Central memory CD8-positive, alpha-beta T cell (primary cell): ENCODE results near the gene CHPF.

Experiments used
- ATAC-seq: fragments of 150-1000 bp; cut with Tn5 transposase; replicated peaks from 2 replicates; pipeline ENCODE4 v1.10.0; 2022; ENCODE audit warnings: mild to moderate bottlenecking, moderate FRiP score, moderate number of reproducible peaks; ENCODE audit not compliant: poor library complexity, severe bottlenecking; ENCODE audit errors: extremely low read depth
- DNase-seq, 2 donors: peaks; one replicate each; pipeline ENCODE4 v3.0.0; 2021; ENCODE audit warnings: low spot score in 2 of 2
- H3K27ac Mint-ChIP-seq: one replicate; pipeline ENCODE4 v1.8.0; 2022; ENCODE audit warnings: low read depth, mild to moderate bottlenecking, moderate library complexity, mixed read lengths
- H3K27me3 Mint-ChIP-seq: one replicate; pipeline ENCODE4 v1.8.0; 2022; ENCODE audit warnings: mixed read lengths
- H3K36me3 Mint-ChIP-seq: one replicate; pipeline ENCODE4 v1.8.0; 2022; ENCODE audit warnings: mild to moderate bottlenecking, moderate library complexity, mixed read lengths; ENCODE audit not compliant: insufficient read depth
- H3K4me1 Mint-ChIP-seq: one replicate; pipeline ENCODE4 v1.8.0; 2022; ENCODE audit warnings: mixed read lengths
- H3K4me3 Mint-ChIP-seq: one replicate; pipeline ENCODE4 v1.8.0; 2022; ENCODE audit warnings: mild to moderate bottlenecking, moderate library complexity, mixed read lengths
- H3K9me3 Mint-ChIP-seq: one replicate; pipeline ENCODE4 v1.8.0; 2022; ENCODE audit warnings: mixed read lengths

CHPF gene

DNA sequence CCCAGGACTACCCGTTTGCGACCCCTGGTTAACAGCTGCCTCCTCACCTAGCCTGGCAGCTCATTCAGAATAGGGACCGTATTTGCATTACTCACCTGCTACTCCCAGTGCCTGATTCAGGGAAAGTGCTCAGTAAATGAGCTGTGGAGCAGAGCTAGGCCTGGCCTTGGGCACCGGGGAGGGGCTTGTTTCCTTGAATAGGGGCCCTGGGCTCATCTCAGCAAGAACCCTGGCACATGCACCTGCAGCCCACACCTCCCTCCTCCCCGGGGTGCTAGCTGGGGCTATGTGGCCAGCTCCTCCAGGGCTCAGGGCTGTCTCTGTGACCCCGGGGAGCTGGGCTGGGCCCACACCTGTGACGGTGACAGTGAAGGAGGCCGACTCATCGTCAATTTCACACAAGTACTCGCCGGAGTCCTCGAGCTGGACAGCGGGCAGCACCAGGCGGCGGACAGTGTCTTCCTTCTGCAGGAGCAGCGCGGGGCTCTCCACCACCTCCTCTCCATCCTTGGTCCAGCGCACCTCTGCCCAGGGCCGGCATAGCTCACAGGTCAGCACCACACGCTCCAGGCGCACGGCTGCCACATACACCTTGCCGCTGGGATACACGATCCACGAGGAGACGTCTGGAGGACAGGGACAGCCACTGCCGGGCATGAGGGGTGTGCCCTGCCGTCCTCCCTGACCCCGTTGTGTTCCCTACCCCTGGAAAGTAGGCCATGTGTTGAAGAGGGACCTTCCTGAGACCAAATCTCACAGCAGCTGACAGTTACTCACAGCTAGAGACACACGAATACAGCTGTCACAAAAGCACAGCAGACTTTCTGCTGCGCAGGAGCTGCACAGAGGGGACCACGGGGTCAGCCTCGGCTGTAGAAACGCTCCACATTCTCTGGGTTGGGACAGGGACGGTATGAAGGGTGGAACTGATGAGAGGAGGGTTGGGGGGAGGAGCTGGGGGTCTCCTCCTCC, 18.7 kb upstream of the CHPF start:
- ATAC-seq (no peak), DNase-seq (no peak)
- no peak overlapping the region for H3K27ac Mint-ChIP-seq
- no peaks in the 10 kb centered on the region for H3K4me1 Mint-ChIP-seq
- H3K36me3 Mint-ChIP-seq = peaks cover 3% of the 10 kb centered on the region
- H3K4me3 Mint-ChIP-seq = no peak overlapping the region
- no peaks in the 10 kb centered on the region for H3K9me3 Mint-ChIP-seq
- peaks cover 84% of the 10 kb centered on the region for H3K27me3 Mint-ChIP-seq

GRCh38 chr2:219561179-219562048, 17.8 kb upstream of the CHPF start:
- Mint-ChIP-seq H3K27ac (no peak overlapping the region), H3K4me1 (no peaks in the 10 kb centered on the region), H3K27me3 (peaks cover 78% of the 10 kb centered on the region), H3K9me3 (no peaks in the 10 kb centered on the region), H3K36me3 (peaks cover 3% of the 10 kb centered on the region), H3K4me3 (no peak overlapping the region)
- no peak for ATAC-seq
- no peak for DNase-seq

GRCh38 chr2:219560893-219561178, 17.2 kb upstream of the CHPF start:
- Mint-ChIP-seq H3K27ac (no peak overlapping the region), H3K27me3 (peaks cover 76% of the 10 kb centered on the region), H3K9me3 (no peaks in the 10 kb centered on the region), H3K4me1 (no peaks in the 10 kb centered on the region), H3K4me3 (no peak overlapping the region), H3K36me3 (peaks cover 3% of the 10 kb centered on the region)
- ATAC-seq = no peak
- no peak for DNase-seq

DNA sequence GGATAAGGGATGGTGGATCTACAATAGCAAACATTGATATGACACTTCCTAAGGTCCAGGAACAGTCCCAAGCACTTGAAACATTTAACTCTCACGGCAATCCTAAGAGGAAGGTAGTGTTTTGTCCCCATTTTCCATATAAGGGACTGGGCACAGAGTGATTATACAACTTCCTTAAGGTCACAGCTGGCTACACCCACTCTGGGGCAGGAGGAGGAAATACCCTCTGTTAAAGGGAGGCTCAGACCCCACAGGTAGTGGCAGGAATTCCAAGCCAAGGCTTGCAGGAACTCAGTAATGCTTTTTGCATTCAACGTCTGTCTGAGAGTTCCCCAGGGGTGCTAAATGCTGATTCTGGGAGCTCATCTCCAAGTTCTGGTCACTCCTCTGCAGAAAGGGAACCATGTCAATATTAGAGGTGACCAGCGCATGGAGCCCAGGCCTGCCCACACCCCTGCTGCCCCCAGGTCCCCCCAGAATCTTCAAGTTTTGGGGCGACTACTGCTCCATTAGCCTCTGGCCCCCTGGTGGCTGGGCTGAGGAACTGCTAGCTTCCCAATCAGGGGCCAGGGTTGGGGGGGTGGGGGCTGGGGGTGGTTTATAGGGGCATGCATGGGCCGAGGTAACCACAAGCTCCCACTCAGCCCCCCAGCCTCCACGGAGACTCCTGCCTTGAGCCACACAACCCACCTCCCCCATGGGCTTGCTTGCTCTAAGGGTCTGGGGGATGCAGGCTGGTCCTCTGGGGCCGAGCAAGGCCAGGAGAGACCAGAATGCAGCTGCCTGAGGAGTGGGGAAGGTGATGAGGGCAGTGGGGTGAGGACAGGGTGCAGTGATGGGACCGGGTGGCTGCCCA, 16.7 kb upstream of the CHPF start:
- DNase-seq (no peak), ATAC-seq (no peak)
- no peak overlapping the region for H3K27ac Mint-ChIP-seq
- no peaks in the 10 kb centered on the region for H3K4me1 Mint-ChIP-seq
- no peak overlapping the region for H3K4me3 Mint-ChIP-seq
- peaks cover 76% of the 10 kb centered on the region for H3K27me3 Mint-ChIP-seq
- H3K9me3 Mint-ChIP-seq = no peaks in the 10 kb centered on the region
- H3K36me3 Mint-ChIP-seq = peaks cover 3% of the 10 kb centered on the region

DNA sequence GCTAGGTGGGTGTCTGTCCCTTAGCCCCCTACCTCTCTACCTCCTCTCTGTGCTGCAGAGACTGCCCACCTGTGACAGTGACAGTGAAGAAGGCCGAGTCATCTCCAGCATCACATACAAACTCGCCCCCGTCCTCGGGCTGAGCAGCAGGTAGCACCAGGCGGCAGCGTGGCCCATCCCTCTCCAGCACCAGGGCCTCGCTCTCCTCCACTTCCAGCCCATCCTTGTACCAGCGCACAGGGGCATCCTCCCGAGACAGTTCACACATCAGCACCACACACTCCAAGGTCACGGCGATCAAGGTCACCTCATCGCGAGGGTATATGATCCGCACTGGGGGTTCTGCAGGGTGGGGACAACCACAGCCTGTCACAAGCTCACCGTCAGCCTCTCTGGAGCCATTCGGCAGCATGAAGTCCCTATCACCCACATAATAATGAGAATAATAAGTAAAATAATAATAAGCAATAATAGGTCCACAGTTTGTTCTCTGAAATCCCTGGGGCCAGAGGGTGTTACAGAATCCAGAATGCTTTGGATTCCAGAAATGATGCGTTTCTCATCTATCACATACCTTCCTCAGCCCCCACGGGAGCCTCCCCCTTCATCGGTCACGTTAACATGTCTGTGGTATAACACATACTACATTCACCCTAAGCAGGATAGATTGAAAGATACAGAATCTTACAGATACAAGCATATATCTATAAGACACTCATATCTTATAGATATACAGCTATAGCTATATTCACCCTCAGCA, 15.7 kb upstream of the CHPF start:
- Mint-ChIP-seq H3K36me3 (peaks cover 3% of the 10 kb centered on the region), H3K4me1 (no peaks in the 10 kb centered on the region), H3K4me3 (no peak overlapping the region), H3K27ac (no peak overlapping the region), H3K9me3 (no peaks in the 10 kb centered on the region), H3K27me3 (peaks cover 76% of the 10 kb centered on the region)
- ATAC-seq = no peak
- no peak for DNase-seq

GRCh38 chr2:219557791-219558785, 14.5 kb upstream of the CHPF start:
- no peaks in the 10 kb centered on the region for H3K9me3 Mint-ChIP-seq
- no peaks in the 10 kb centered on the region for H3K36me3 Mint-ChIP-seq
- no peaks in the 10 kb centered on the region for H3K4me1 Mint-ChIP-seq
- H3K27me3 Mint-ChIP-seq = peaks cover 76% of the 10 kb centered on the region
- H3K4me3 Mint-ChIP-seq = no peak overlapping the region
- DNase-seq (no peak), ATAC-seq (no peak)
- no peak overlapping the region for H3K27ac Mint-ChIP-seq

DNA sequence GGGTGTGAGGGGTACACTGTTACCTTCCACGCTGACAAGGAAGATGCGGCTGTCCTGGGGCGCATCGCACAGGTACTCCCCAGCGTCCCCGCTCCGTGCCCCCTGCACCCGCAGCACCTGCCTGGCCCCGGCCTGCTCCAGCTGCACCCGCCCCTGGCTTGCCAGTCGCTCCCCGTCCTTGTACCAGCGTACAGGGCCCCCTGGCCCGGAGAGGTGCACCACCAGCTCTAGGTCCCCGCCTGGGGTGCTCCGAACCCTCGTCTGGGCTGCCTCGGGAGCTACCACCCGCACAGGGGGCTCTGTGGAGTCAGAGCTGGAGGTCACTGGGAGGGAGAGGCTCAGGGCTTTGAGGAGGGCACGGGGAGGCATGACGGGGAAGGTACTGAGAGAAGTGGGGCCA, 13.7 kb upstream of the CHPF start:
- DNase-seq (no peak), ATAC-seq (no peak)
- Mint-ChIP-seq H3K4me1 (no peaks in the 10 kb centered on the region), H3K27ac (no peak overlapping the region), H3K36me3 (no peaks in the 10 kb centered on the region), H3K27me3 (peaks cover 69% of the 10 kb centered on the region), H3K4me3 (no peak overlapping the region), H3K9me3 (no peaks in the 10 kb centered on the region)

GRCh38 chr2:219556413-219556812, 12.8 kb upstream of the CHPF start:
- Mint-ChIP-seq H3K9me3 (no peaks in the 10 kb centered on the region), H3K4me3 (no peak overlapping the region), H3K27ac (no peak overlapping the region), H3K4me1 (no peaks in the 10 kb centered on the region), H3K27me3 (peaks cover 69% of the 10 kb centered on the region), H3K36me3 (peaks cover 5% of the 10 kb centered on the region)
- ATAC-seq (no peak), DNase-seq (no peak)

DNA sequence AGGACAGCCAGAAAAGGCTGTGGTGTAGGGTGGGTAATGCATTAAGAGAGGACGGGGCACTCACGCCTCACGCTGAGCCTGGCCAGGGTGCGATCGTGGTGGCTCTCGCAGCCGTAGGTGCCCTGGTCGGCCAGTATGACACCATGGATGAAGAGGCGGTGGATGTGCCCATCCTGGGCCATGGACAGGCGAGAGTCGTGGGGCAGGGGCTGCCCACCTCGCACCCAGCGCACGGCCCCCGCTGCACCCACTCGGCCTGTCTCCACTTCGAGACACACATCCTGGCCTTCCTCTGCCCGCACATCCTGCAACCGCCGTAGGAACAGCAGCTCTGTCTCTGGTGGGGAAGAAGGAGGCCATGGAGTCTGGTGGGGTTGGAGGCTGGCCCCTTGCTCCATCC, 12.3 kb upstream of the CHPF start:
- no peaks in the 10 kb centered on the region for H3K9me3 Mint-ChIP-seq
- peaks cover 6% of the 10 kb centered on the region for H3K36me3 Mint-ChIP-seq
- DNase-seq = no peak
- no peak overlapping the region for H3K4me3 Mint-ChIP-seq
- H3K27ac Mint-ChIP-seq = no peak overlapping the region
- no peaks in the 10 kb centered on the region for H3K4me1 Mint-ChIP-seq
- H3K27me3 Mint-ChIP-seq = peaks cover 69% of the 10 kb centered on the region
- ATAC-seq = no peak

DNA sequence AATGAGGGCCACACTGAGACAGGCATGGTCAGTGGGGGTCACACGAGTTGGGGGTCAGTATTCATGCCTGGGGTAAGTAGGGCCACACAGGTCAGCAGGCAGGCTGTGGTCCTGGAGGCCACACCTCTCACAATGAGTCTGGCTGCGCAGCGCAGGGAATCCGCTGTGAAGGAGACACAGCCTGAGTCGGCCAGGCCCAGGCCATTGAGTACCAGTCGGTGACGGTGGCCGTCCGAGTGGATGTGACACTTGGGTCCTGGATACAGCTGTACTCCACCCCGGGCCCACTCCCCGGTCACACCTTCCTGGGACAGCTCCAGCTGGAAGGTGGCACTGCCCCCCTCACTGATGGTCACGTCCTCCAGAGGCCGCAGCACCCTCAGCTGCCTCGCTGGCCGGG, 10.7 kb upstream of the CHPF start:
- peaks cover 69% of the 10 kb centered on the region for H3K27me3 Mint-ChIP-seq
- no peak overlapping the region for H3K27ac Mint-ChIP-seq
- H3K4me1 Mint-ChIP-seq = no peaks in the 10 kb centered on the region
- ATAC-seq (no peak), DNase-seq (no peak)
- H3K4me3 Mint-ChIP-seq = no peak overlapping the region
- H3K9me3 Mint-ChIP-seq = no peaks in the 10 kb centered on the region
- H3K36me3 Mint-ChIP-seq = peaks cover 6% of the 10 kb centered on the region

GRCh38 chr2:219553463-219553963, 9.9 kb upstream of the CHPF start:
- no peak for ATAC-seq
- H3K4me1 Mint-ChIP-seq = no peaks in the 10 kb centered on the region
- peaks cover 6% of the 10 kb centered on the region for H3K36me3 Mint-ChIP-seq
- DNase-seq = no peak
- H3K4me3 Mint-ChIP-seq = no peak overlapping the region
- H3K27me3 Mint-ChIP-seq = peaks cover 69% of the 10 kb centered on the region
- no peak overlapping the region for H3K27ac Mint-ChIP-seq
- no peaks in the 10 kb centered on the region for H3K9me3 Mint-ChIP-seq
